ENCODE measurements around the gene IL15RA.

DNA sequence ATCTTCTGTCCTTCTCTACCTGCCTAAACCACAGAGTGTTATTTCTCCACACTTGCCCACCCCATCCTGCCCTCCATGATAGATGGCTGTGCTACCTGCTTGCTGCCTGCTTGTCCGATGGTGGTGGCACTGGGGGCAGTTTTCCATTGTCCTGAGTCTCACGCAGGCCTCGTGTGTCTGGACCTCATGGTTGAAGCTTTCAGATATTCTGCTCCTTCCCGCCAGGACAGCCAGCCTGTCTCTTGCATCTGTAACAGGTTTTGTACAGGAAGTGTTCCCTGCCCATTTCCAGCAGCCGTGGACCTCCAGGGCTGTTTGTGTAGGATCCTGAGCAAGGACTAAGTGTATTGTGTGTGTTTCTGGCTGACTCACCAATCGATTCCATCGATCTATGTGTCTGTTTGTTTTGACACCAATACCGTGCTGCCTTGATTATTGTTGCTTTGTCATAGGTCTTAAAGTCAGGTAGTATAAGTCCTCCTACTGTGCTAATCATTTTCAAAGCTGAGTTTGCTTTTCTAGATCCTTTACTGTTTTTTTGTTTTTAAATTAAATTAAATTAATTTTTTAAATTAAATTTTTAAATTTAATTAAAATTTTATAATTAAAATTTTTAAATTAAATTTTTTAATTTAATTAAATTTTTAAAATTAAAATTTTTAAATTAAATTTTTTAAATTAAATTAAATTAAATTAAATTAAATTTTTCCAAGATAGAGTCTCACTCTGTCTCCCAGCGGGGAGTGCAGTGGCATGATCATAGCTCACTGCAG, 8.5 kb downstream of the IL15RA start:
- no peak for TF ChIP-seq EZH2 (IDR thresholded peaks at IDR 0.05; ENCODE audit: insufficient read depth, poor library complexity, severe bottlenecking)
- no peak for TF ChIP-seq EZH2phosphoT487 (IDR thresholded peaks at IDR 0.05; ENCODE audit: insufficient read depth, low read depth)
